Cortex of kidney (tissue), 1 donor: Measurements from ENCODE around the gene ZNF792.
"Not testable (repeated sequence)": the region's sequence is repeated elsewhere in the genome, so short reads cannot be mapped to it uniquely, and the experiment has no call there.

Source experiments
- DNase-seq: peaks from one replicate; lab custom pipeline; 2025; lab: John Stamatoyannopoulos, UW

Gene ZNF792

GRCh38 chr19:34963573-34964406 lies at the start of gene ZNF792:
TSS of gene ZNF792 (minus strand) at chr19:34964229. CDS start at chr19:34963662, 567 bp downstream.
- DNase-seq = no peak

- no peak for DNase-seq
Observed at GRCh38 chr19:35013041-35013819, 49.2 kb upstream of the ZNF792 start.

- DNase-seq = no peak
Observed at GRCh38 chr19:35011737-35012682, 48.0 kb upstream of the ZNF792 start.

- no peak for DNase-seq
Observed at GRCh38 chr19:35011091-35011689, 47.2 kb upstream of the ZNF792 start.

GRCh38 chr19:35009424-35010415 lies 45.7 kb upstream of the ZNF792 start:
- no peak for DNase-seq

DNA sequence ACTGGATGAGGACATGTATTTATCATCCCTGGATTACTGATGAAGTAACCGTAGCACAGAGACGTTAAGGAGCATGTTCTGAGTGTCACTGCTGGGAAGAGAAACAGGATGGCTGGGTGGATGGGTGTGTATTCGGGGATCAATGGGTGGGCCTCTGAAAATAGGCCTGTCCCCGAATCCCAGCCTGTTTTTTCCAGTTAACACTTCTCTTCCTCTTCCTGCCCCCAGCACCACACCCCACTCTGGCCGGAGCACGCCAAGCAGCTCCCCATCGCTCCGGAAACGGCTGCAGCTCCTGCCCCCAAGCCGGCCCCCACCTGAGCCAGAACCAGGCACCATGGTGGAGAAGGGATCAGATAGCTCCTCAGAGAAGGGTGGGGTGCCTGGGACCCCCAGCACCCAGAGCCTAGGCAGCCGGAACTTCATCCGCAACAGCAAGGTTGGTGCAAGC lies 44.9 kb upstream of the ZNF792 start:
- no peak for DNase-seq

GRCh38 chr19:35007427-35007826 lies 43.4 kb upstream of the ZNF792 start:
- DNase-seq = not testable (repeated sequence)

DNA sequence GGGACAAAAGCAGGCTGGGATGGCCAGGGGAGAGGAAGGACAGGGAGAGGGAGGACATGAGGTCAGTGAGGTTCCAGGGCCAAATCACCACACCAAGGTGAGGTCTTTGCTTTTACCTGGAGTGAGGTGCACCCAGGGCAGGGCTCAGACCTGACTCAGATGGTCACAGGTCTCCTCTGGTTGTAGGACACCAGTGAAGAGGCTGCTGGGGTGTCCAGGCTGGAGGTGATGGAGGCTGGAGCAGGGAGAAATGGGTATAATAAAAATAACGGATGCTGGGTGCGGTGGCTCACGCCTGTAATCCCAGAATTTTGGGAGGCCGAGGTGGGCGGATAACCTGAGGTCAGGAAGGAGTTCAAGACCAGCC lies 43.0 kb upstream of the ZNF792 start:
- no peak for DNase-seq

DNA sequence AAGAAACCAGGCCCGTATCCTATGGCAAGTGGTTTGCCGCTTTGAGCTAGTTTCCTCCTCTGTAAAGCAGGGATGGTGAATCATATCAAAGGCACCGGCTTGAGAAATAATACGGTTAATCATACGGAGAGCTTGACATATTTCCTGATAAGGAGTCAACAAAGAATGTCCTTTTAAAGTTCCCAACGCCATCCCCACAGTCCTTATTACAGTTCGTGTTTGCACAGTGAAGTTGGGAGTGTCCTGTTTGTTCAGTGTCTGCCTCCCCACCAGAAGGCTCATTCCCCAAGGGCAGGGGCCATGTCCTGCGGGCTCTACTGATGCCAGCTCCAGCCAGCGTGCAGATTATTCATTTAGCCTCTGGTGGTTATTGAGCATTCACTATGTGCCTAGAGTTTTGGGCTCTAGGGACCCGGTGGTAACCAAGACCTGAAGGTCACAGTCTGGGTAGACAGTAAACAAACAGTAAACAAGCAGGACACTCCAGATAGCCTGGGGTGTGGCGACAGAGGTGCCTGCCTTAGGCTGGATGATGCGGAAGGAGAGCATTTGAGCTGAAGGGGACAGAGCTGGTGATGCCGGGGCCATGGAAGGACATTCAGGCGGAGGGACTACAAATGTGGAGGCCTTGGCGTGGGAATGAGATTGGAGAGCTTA lies 42.4 kb upstream of the ZNF792 start:
- DNase-seq = no peak

- DNase-seq = not testable (repeated sequence)
Observed at GRCh38 chr19:35006007-35006341, 41.9 kb upstream of the ZNF792 start.

DNA sequence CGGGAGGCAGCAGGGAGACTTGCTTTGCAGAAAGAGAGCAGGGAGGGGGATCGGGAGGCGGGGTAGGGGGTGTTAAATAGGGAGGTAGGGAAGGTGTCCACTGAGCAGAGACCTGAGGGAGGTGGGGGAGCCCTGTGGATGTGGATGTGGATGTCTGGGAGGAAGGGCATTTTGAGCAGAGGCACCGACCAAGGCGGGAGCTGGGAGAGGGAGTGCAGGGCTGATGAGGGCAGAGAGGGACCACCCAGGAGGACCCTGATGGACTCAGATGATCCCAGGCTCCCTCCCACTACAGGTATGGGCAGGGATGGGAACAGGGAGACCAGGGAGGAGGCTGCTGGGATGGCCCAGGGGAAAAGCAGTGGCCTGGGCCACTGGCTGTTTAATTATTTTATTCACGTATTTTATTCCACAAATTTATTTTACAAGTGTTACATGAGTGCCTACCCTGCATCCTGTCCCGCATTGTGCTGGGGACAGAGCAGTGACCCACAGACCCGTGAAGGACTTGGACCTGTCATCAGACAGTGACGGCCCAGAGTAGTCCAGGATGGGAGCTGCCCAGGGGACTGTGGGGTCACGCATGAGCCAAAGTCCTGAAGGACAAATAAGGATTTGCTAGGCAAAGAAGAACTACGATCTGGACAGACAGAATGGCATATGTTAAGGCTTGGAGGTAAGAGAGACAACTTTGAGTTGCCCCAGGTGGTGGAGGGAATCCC lies 41.4 kb upstream of the ZNF792 start:
- no peak for DNase-seq

- no peak for DNase-seq
Observed at GRCh38 chr19:35004517-35005255, 40.7 kb upstream of the ZNF792 start.

DNA sequence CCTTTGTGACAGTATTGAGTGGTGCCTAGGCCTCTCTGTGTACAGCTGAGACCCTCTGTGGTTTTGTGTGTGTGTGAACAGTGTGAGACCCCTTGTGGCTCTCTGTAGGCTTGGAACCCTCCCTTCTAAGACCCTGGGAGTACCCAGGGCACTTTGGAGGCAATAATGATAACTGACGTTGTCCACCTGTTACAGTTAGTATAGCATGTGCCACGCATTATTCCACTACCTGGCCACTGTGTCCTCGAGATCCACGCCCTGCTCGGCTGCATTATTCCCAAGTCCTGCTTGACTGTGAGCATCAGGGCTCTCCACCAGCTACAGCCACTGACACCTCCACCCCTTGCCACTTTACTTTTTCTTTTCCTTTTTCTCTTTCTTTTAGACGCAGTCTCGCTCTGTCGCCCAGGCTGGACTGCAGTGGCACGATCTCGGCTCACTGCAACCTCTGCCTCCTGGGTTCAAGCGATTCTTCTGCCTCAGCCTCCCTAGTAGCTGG lies 38.1 kb upstream of the ZNF792 start:
- no peak for DNase-seq

GRCh38 chr19:35000647-35001501 lies 36.8 kb upstream of the ZNF792 start:
- no peak for DNase-seq

GRCh38 chr19:35000338-35000646 lies 36.3 kb upstream of the ZNF792 start:
- DNase-seq = no peak

DNA sequence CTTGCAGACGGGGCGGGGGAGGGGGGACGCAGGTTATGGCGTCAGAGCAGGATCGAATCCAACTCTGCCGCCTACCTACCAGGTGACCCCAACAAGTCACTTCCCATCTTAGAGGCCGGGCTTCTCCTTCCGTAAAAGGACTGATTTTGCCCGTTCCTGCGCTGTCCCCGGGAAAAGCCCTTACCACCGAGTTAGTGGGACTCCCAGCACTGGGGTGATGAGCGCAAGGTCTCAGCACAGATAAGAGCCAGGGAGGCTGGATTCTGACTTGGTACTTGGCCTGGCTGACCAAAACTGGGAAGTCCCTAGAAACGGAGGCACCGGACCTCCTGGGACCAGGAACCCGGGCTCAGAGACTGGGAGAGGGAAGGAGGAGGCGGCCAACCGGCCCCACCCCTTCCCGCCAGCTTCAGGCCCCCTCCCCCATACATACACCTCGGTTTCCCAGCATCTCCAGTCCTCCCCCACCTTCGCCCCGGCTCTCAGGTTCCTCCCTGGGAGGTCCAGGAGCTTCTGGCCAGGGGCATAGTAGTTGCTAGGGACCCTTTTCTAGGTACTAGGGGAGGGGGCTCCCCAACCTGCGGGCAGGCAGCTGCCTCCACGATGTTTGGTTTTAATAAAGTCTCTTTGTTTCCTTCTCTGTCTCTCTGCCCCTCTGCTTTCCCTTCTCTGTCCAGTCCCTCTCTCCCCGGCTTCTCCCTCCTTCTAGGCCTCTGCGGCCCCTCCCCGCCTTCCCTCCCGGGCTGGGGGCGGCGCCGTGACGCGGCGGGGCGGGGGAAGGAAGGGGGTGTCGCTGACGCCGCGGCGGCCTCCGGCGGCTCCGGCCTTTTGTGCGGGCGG lies 35.7 kb upstream of the ZNF792 start, which contains the start of gene GRAMD1A:
Gene GRAMD1A, plus strand, starts transcription at position 826 of the 840 bp plus-strand sequence. CDS start 156 bp downstream, outside the sequence.
- no peak for DNase-seq
